ENCODE results near the gene TRPC1.
"Not testable (repeated sequence)": the region's sequence is repeated elsewhere in the genome, so short reads cannot be mapped to it uniquely, and the experiment has no call there.

TRPC1 gene

GRCh38 chr3:142738396-142738795, 14.6 kb downstream of the TRPC1 start:
- CTCF ChIA-PET, result no interaction called here
- DNase-seq (ENCODE audit: extremely low spot score), result no peak
- no peak for TF ChIP-seq CTCF (IDR thresholded peaks at IDR 0.05; ENCODE audit: control extremely low read depth, extremely low read depth, low read depth, missing control alignments)
- POLR2A ChIA-PET, result no interaction called here

DNA sequence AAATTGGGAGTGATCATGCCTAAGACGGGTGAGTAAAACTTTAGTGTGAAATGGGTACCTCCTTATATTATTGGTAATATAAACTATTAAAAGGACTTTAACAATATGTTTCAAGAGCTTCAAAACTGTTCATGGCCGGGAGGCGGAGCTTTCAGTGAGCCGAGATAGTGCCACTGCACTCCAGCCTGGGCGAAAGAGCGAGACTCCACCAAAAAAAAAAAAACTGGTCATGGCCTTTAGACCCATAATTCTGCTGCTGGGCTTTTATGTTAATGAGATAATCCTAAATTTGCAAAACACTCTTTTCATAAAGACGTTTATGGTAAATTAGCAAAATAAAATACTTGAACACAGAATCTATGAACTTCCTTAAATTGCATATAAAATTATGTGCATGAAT, 22.8 kb downstream of the TRPC1 start:
- no peak for TF ChIP-seq CTCF (IDR thresholded peaks at IDR 0.05; ENCODE audit: control extremely low read depth, extremely low read depth, low read depth, missing control alignments)
- POLR2A ChIA-PET, result no interaction called here
- CTCF ChIA-PET, result no interaction called here
- DNase-seq (ENCODE audit: extremely low spot score), result no peak

GRCh38 chr3:142750531-142750930, 26.7 kb downstream of the TRPC1 start:
- CTCF ChIA-PET, result not testable (repeated sequence)

GRCh38 chr3:142752605-142753004, 28.8 kb downstream of the TRPC1 start:
- CTCF ChIA-PET; POLR2A ChIA-PET; DNase-seq (ENCODE audit: extremely low spot score): not testable (repeated sequence)

More at GRCh38 chr3:142750531-142750930, 26.7 kb downstream of the TRPC1 start:
- DNase-seq (ENCODE audit: extremely low spot score); POLR2A ChIA-PET: not testable (repeated sequence)

- no peak for TF ChIP-seq CTCF (IDR thresholded peaks at IDR 0.05; ENCODE audit: control extremely low read depth, extremely low read depth, low read depth, missing control alignments)
- ChIA-PET CTCF (interaction anchor here (0.9 kb wide), 1 partner anchor 74 kb away, joined by 3 read pairs; no protein-coding TSS in a partner anchor), POLR2A (no interaction called here)
- DNase-seq (ENCODE audit: extremely low spot score), result no peak
These were observed 30.7 kb downstream of the TRPC1 start for GRCh38 chr3:142754494-142754893.

DNA sequence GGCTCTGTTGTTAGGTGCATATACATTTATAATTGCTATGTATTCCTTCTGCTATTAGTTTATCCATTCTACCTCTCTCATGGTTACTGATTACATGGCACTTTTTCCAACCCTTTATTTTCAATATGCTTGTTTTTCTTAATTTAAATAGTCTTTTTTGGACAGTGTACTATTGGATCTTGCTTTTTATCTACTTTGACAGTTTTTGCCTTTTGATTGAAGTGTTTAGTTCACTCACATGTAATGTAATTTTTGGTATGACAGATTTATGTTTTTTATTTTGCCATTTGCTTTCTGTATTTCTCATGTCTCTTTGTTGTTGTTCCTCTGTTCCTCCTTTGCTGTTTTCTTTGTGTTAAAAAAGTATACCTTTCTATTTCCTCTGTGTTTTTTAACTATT, 44.5 kb downstream of the TRPC1 start:
- ChIA-PET CTCF (interaction anchor here (1.4 kb wide), 1 partner anchor 60 kb away, joined by 3 read pairs; no protein-coding TSS in a partner anchor), POLR2A (no interaction called here)
- no peak for TF ChIP-seq CTCF (IDR thresholded peaks at IDR 0.05; ENCODE audit: control extremely low read depth, extremely low read depth, low read depth, missing control alignments)
- no peak for DNase-seq (ENCODE audit: extremely low spot score)

- no peak for TF ChIP-seq CTCF (IDR thresholded peaks at IDR 0.05; ENCODE audit: control extremely low read depth, extremely low read depth, low read depth, missing control alignments)
- CTCF ChIA-PET, result no interaction called here
These were observed 54.1 kb downstream of the TRPC1 start for GRCh38 chr3:142777927-142778326.

GRCh38 chr3:142778541-142778940, 54.7 kb downstream of the TRPC1 start:
- ChIA-PET CTCF (no interaction called here), POLR2A (no interaction called here)
- DNase-seq (ENCODE audit: extremely low spot score), result no peak
- TF ChIP-seq CTCF (IDR thresholded peaks at IDR 0.05; ENCODE audit: control extremely low read depth, extremely low read depth, low read depth, missing control alignments), result no peak

More at GRCh38 chr3:142777927-142778326, 54.1 kb downstream of the TRPC1 start:
- POLR2A ChIA-PET, result no interaction called here
- DNase-seq (ENCODE audit: extremely low spot score), result no peak
